Measurements from ENCODE around the gene TEX38.

DNA sequence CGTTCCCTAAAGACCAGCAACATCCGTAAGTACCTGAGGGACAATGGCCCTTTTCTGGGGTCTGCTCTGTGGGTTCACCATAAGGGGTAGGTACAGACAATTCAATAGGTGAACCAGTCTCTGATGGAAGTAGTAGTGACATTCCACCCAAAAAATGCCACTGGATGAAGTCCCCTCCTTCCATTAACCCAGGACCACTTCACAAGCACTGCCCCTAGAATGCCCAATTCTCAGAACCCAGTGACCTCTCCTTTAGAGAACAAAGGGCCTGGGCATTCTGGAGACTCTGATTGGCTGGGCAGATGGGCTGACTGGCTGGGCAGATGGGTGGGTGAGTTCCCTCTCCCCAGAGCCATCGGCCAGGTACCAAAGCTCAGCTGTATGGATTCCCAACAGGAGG, at the start of gene TEX38:
- TF ChIP-seq, protein P1, sequence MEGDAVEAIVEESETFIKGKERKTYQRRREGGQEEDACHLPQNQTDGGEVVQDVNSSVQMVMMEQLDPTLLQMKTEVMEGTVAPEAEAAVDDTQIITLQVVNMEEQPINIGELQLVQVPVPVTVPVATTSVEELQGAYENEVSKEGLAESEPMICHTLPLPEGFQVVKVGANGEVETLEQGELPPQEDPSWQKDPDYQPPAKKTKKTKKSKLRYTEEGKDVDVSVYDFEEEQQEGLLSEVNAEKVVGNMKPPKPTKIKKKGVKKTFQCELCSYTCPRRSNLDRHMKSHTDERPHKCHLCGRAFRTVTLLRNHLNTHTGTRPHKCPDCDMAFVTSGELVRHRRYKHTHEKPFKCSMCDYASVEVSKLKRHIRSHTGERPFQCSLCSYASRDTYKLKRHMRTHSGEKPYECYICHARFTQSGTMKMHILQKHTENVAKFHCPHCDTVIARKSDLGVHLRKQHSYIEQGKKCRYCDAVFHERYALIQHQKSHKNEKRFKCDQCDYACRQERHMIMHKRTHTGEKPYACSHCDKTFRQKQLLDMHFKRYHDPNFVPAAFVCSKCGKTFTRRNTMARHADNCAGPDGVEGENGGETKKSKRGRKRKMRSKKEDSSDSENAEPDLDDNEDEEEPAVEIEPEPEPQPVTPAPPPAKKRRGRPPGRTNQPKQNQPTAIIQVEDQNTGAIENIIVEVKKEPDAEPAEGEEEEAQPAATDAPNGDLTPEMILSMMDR (IDR thresholded peaks at IDR 0.05 in 2 of 3, conservative IDR thresholded peaks at IDR 0.05 in 1 of 3; ENCODE audit: borderline replicate concordance in 1 of 3, insufficient read depth in 1 of 3, low read depth in 2 of 3, low read length in 2 of 3): no peak
- no peak for TF ChIP-seq POLR2A (IDR thresholded peaks at IDR 0.05; ENCODE audit: borderline replicate concordance, extremely low read depth, insufficient read depth, insufficient read length)
- TF ChIP-seq, protein P2, sequence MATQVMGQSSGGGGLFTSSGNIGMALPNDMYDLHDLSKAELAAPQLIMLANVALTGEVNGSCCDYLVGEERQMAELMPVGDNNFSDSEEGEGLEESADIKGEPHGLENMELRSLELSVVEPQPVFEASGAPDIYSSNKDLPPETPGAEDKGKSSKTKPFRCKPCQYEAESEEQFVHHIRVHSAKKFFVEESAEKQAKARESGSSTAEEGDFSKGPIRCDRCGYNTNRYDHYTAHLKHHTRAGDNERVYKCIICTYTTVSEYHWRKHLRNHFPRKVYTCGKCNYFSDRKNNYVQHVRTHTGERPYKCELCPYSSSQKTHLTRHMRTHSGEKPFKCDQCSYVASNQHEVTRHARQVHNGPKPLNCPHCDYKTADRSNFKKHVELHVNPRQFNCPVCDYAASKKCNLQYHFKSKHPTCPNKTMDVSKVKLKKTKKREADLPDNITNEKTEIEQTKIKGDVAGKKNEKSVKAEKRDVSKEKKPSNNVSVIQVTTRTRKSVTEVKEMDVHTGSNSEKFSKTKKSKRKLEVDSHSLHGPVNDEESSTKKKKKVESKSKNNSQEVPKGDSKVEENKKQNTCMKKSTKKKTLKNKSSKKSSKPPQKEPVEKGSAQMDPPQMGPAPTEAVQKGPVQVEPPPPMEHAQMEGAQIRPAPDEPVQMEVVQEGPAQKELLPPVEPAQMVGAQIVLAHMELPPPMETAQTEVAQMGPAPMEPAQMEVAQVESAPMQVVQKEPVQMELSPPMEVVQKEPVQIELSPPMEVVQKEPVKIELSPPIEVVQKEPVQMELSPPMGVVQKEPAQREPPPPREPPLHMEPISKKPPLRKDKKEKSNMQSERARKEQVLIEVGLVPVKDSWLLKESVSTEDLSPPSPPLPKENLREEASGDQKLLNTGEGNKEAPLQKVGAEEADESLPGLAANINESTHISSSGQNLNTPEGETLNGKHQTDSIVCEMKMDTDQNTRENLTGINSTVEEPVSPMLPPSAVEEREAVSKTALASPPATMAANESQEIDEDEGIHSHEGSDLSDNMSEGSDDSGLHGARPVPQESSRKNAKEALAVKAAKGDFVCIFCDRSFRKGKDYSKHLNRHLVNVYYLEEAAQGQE (IDR thresholded peaks at IDR 0.05; ENCODE audit: low read depth): no peak
- TF ChIP-seq EZH2 (IDR thresholded peaks at IDR 0.05): no peak
- no peak for TF ChIP-seq POLR2AphosphoS5 (IDR thresholded peaks at IDR 0.05; ENCODE audit: low read depth, low read length)
- no peak for TF ChIP-seq YY1 (IDR thresholded peaks at IDR 0.05; ENCODE audit: extremely low read depth, insufficient replicate concordance, low read depth, low read length)
